HEK293 (cell line): ENCODE data around the gene GRAMD1B.

Experiments used
- CTCF ChIA-PET: fragments of 350-600 bp; formaldehyde crosslinking; extraction: SDS; loops from one replicate; lab custom pipeline; 2021; ENCODE audit warnings: antibody characterized with exemption; lab: Yijun Ruan, JAX
- POLR2A ChIA-PET: fragments of 300-600 bp; formaldehyde crosslinking; extraction: SDS; loops from one replicate; lab custom pipeline; 2020; ENCODE audit warnings: antibody characterized with exemption, inconsistent platforms; lab: Yijun Ruan, JAX
- H3K27ac ChIP-seq: fragments of 200-500 bp; sonication (Bioruptor generic); 2 replicates; pipeline ENCODE4 v1.5.1; 2014; ENCODE audit warnings: low read depth, low read length, control low read depth, inconsistent platforms; ENCODE audit errors: extremely low read depth
- H3K36me3 ChIP-seq, 2 experiments: fragments of 200-500 bp in 1 of 2; sonication (Bioruptor generic) in 1 of 2; 1 replicate in 1 of 2; 2 replicates in 1 of 2; pipeline ENCODE4 v1.5.1; 2014 to 2017; ENCODE audit warnings: inconsistent platforms in 2 of 2, low read length in 2 of 2; ENCODE audit not compliant: control insufficient read depth in 2 of 2, insufficient read depth in 1 of 2
- H3K4me1 ChIP-seq: fragments of 200-500 bp; sonication (Bioruptor generic); 2 replicates; pipeline ENCODE4 v1.5.1; 2014; ENCODE audit warnings: mild to moderate bottlenecking, low read length, inconsistent platforms; ENCODE audit not compliant: control insufficient read depth, insufficient read depth
- H3K4me3 ChIP-seq: 2 replicates; pipeline ENCODE4 v1.5.1; 2011; ENCODE audit warnings: low read depth, mild to moderate bottlenecking, control low read depth, low read length, moderate library complexity
- H3K9me3 ChIP-seq: fragments of 200-500 bp; sonication (Bioruptor generic); 2 replicates; pipeline ENCODE4 v1.5.1; 2014; ENCODE audit warnings: low read depth, low read length, inconsistent platforms; ENCODE audit not compliant: control insufficient read depth, insufficient read depth
- ATF2 ChIP-seq: fragments of 450-650 bp; formaldehyde crosslinking; IDR thresholded peaks from 2 replicates; pipeline ENCODE4 v1.5.1; 2016; ENCODE audit warnings: missing biosample characterization, missing genetic modification characterization, low read depth
- CTCF ChIP-seq: fragments of 450-650 bp; formaldehyde crosslinking; IDR thresholded peaks from 2 replicates; pipeline ENCODE4 v1.5.1; 2016; ENCODE audit warnings: missing biosample characterization, missing genetic modification characterization
- GFI1B ChIP-seq: fragments of 450-650 bp; formaldehyde crosslinking; IDR thresholded peaks from 2 replicates; pipeline ENCODE4 v1.5.1; 2016; ENCODE audit warnings: missing biosample characterization, missing genetic modification characterization
- GLI4 ChIP-seq: fragments of 450-650 bp; formaldehyde crosslinking; IDR thresholded peaks from 2 replicates; pipeline ENCODE4 v1.5.1; 2016; ENCODE audit warnings: missing biosample characterization, missing genetic modification characterization
- PRDM4 ChIP-seq: fragments of 450-650 bp; formaldehyde crosslinking; IDR thresholded peaks from 2 replicates; pipeline ENCODE4 v1.5.1; 2017; ENCODE audit warnings: missing biosample characterization, missing genetic modification characterization
- SP2 ChIP-seq: fragments of 450-650 bp; formaldehyde crosslinking; IDR thresholded peaks from 2 replicates; pipeline ENCODE4 v1.5.1; 2016; ENCODE audit warnings: missing biosample characterization, missing genetic modification characterization
- TCF7L2 ChIP-seq: IDR thresholded peaks from 2 replicates; pipeline ENCODE4 v1.6.1; 2011; ENCODE audit warnings: low read depth, mild to moderate bottlenecking, inconsistent platforms, low read length, moderate library complexity, borderline replicate concordance
- ZBTB1 ChIP-seq: fragments of 450-650 bp; formaldehyde crosslinking; IDR thresholded peaks from 2 replicates; pipeline ENCODE4 v1.5.1; 2016; ENCODE audit warnings: missing biosample characterization, missing genetic modification characterization
- ZNF146 ChIP-seq: fragments of 450-650 bp; formaldehyde crosslinking; IDR thresholded peaks from 2 replicates; pipeline ENCODE4 v1.5.1; 2016; ENCODE audit warnings: missing biosample characterization, missing genetic modification characterization
- ZNF24 ChIP-seq: fragments of 450-650 bp; formaldehyde crosslinking; IDR thresholded peaks from 2 replicates; pipeline ENCODE4 v1.5.1; 2016; ENCODE audit warnings: missing biosample characterization, missing genetic modification characterization
- ZNF266 ChIP-seq: fragments of 450-650 bp; formaldehyde crosslinking; IDR thresholded peaks from 2 replicates; pipeline ENCODE4 v1.5.1; 2016; ENCODE audit warnings: missing biosample characterization, missing genetic modification characterization, low read depth
- ZNF555 ChIP-seq: fragments of 450-650 bp; formaldehyde crosslinking; conservative IDR thresholded peaks from 2 replicates; pipeline ENCODE4 v1.5.1; 2017; ENCODE audit warnings: missing biosample characterization, mild to moderate bottlenecking, missing genetic modification characterization, inconsistent platforms
- ZNF624 ChIP-seq: fragments of 450-650 bp; formaldehyde crosslinking; IDR thresholded peaks from 2 replicates; pipeline ENCODE4 v1.5.1; 2017; ENCODE audit warnings: missing biosample characterization, missing genetic modification characterization
- ZNF692 ChIP-seq: fragments of 450-650 bp; formaldehyde crosslinking; IDR thresholded peaks from 2 replicates; pipeline ENCODE4 v1.5.1; 2016; ENCODE audit warnings: missing biosample characterization, missing genetic modification characterization
- ZSCAN18 ChIP-seq: fragments of 450-650 bp; formaldehyde crosslinking; IDR thresholded peaks from 2 replicates; pipeline ENCODE4 v1.5.1; 2016; ENCODE audit warnings: missing biosample characterization, missing genetic modification characterization
- ZSCAN5A ChIP-seq: fragments of 450-650 bp; formaldehyde crosslinking; IDR thresholded peaks from 2 replicates; pipeline ENCODE4 v1.5.1; 2016; ENCODE audit warnings: missing biosample characterization, missing genetic modification characterization

GRAMD1B gene

GRCh38 chr11:123480290-123480815, 50.3 kb downstream of the GRAMD1B start (continued):
- no peak for TF ChIP-seq ZSCAN18
- TF ChIP-seq ZNF266 (tag by site-specific recombination) = no peak
- TF ChIP-seq GFI1B = no peak
- TF ChIP-seq ZNF146 = no peak
- no peak for TF ChIP-seq ZSCAN5A (tag by site-specific recombination)
- TF ChIP-seq ZNF555 (tag by site-specific recombination) = no peak
- no peak for TF ChIP-seq ZNF624 (tag by site-specific recombination)

- Histone ChIP-seq H3K4me3 (no peak overlapping the region), H3K27ac (no peak overlapping the region), H3K36me3 (peaks cover 0 to 8% of the 10 kb centered on the region in 2 experiments; a peak in 1 of 3 replicates), H3K9me3 (no peaks in the 10 kb centered on the region), H3K4me1 (no peaks in the 10 kb centered on the region)
- ChIA-PET CTCF (interaction anchor here (0.7 to 9.9 kb wide), 4 partner anchors 19 to 378 kb away, joined by 3 to 209 read pairs (median 4); no protein-coding TSS in a partner anchor), POLR2A (no interaction called here)
- TF ChIP-seq CTCF (tag by site-specific recombination) (no peak), PRDM4 (tag by site-specific recombination) (no peak), SP2 (tag by site-specific recombination) (no peak), ZBTB1 (tag by site-specific recombination) (no peak), GLI4 (no peak)
Observed at GRCh38 chr11:123480882-123481281, 50.8 kb downstream of the GRAMD1B start.

GRCh38 chr11:123481640-123482039, 51.6 kb downstream of the GRAMD1B start:
- H3K4me1 ChIP-seq = no peaks in the 10 kb centered on the region
- CTCF ChIA-PET = interaction anchor here (0.7 to 9.9 kb wide), 3 partner anchors 47 to 379 kb away, joined by 3 to 209 read pairs (median 4); no protein-coding TSS in a partner anchor
- no peak for TF ChIP-seq ZNF146
- no peak for TF ChIP-seq ATF2 (tag by site-specific recombination)
- no peak for TF ChIP-seq ZNF24 (tag by site-specific recombination)
- no peak for TF ChIP-seq ZNF692 (tag by site-specific recombination)
- TF ChIP-seq TCF7L2 = no peak
- TF ChIP-seq, all 188 proteins: peak for 0

More at GRCh38 chr11:123481640-123482039, 51.6 kb downstream of the GRAMD1B start:
- Histone ChIP-seq H3K4me3 (no peak overlapping the region), H3K9me3 (no peaks in the 10 kb centered on the region), H3K27ac (no peak overlapping the region), H3K36me3 (peaks cover 0 to 8% of the 10 kb centered on the region in 2 experiments; a peak in 1 of 3 replicates)
- POLR2A ChIA-PET = no interaction called here
